ENCODE results near the gene ADAMTS14. TPM values are rescaled to one million over a fixed set of nuclear protein-coding genes. Genes with fewer than 3 reads are reported as not detected.

The ADAMTS14 gene
- total RNA-seq, 1 donor: 0.86 TPM

DNA sequence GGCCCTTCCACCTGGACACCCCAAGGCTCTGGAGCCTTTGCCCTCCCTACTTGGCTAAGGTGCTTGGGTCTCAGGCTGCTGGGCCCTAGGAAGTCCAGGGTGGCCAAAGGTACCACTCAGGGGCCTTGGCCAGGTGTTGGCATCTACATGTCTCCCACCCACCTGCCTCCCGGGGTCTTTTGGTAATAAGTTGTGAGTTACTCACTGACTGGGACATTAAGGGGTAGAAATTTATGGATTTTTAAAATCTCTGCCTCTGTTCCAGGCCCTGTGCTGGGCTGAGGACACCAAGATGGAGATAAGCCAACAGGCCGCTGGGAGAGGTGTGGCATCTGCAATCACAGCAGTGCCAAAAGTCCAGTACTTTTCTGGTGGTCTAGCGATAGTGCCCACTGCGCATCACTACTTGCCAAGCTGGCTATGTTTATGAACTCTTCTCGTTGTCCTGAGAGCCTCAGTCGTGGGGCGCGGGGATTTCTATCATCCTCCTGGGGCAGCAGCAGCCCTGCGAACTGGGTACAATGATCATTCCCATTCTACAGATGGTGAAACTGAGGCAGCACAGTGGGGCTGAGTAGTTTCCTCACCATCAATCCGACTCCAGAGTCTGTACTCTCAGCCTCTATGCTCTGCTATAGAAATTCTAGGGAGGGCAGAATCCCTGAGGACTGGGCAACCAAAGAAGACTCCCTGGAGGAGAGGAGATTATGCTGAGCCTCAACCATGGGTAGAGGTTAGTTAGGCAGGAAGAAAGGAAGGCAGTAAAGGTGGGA lies 76.7 kb downstream of the ADAMTS14 start:
- no peak for DNase-seq (ENCODE audit: low read depth)
- no peak overlapping the region for H3K4me3 ChIP-seq (ENCODE audit: low read depth, low read length)
- TF ChIP-seq CTCF (IDR thresholded peaks at IDR 0.05; ENCODE audit: insufficient read depth, low read depth, low read length): no peak

GRCh38 chr10:70749756-70750155 lies 77.5 kb downstream of the ADAMTS14 start:
- no peak for DNase-seq (ENCODE audit: low read depth)
- no peak for TF ChIP-seq CTCF (IDR thresholded peaks at IDR 0.05; ENCODE audit: insufficient read depth, low read depth, low read length)
- no peak overlapping the region for H3K4me3 ChIP-seq (ENCODE audit: low read depth, low read length)

GRCh38 chr10:70750156-70750703 lies 77.9 kb downstream of the ADAMTS14 start:
- no peak for DNase-seq (ENCODE audit: low read depth)
- no peak overlapping the region for H3K4me3 ChIP-seq (ENCODE audit: low read depth, low read length)
- TF ChIP-seq CTCF (IDR thresholded peaks at IDR 0.05; ENCODE audit: insufficient read depth, low read depth, low read length): no peak

GRCh38 chr10:70751356-70751755 lies 79.0 kb downstream of the ADAMTS14 start:
- no peak for DNase-seq (ENCODE audit: low read depth)
- no peak for TF ChIP-seq CTCF (IDR thresholded peaks at IDR 0.05; ENCODE audit: insufficient read depth, low read depth, low read length)
- H3K4me3 ChIP-seq (ENCODE audit: low read depth, low read length): no peak overlapping the region

DNA sequence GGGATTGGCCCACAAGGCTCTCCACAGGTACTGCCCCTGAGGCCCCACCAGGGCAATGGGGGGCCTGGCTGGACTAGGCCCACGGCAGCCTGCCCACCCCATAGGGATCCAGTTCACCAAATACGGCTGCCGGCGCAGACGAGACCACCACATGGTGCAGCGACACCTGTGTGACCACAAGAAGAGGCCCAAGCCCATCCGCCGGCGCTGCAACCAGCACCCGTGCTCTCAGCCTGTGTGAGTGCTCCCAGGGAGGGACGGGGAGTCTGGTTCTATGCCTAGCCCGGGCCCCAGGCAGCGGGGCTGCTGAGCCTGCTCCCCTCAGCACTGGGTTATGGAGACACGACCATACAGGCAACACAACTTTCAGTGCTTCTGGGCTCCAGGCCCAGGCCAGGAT lies 79.7 kb downstream of the ADAMTS14 start:
- H3K4me3 ChIP-seq (ENCODE audit: low read depth, low read length): no peak overlapping the region
- TF ChIP-seq CTCF (IDR thresholded peaks at IDR 0.05; ENCODE audit: insufficient read depth, low read depth, low read length): no peak
- DNase-seq (ENCODE audit: low read depth): no peak

DNA sequence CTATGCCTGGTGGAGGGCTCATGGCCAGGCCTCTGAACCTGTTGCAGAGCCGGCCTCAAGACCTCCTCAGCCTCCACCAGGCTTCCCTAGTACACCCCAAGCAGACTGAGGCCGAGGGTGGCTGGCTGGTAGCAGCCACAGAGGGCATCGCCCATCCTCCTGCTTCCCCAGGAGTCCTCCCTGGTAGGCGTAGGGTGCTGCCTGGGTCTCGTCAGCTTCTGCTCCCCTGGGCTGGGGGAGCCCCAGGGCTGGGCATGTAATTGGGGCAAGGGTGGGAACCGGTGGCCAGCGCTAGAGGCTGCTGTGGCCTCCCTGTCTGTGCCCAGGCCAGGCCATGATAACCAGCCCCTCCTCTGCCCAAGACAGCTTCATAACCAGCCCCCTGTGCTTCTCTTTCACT lies 80.3 kb downstream of the ADAMTS14 start:
- no peak for TF ChIP-seq CTCF (IDR thresholded peaks at IDR 0.05; ENCODE audit: insufficient read depth, low read depth, low read length)
- no peak overlapping the region for H3K4me3 ChIP-seq (ENCODE audit: low read depth, low read length)
- no peak for DNase-seq (ENCODE audit: low read depth)

Measured in fibroblast of villous mesenchyme (primary cell).